IMR-90 (cell line): ENCODE measurements around the gene SFXN2. TPM values are rescaled to one million over a fixed set of nuclear protein-coding genes. Genes with fewer than 3 reads are reported as not detected.

Experiments
- ATAC-seq: fragments of 200-7000 bp; cut with Tn5 transposase; 2 replicates; pipeline ENCODE4 v1.9.1; 2020; ENCODE audit warnings: low read depth, mild to moderate bottlenecking, moderate library complexity
- BruUV-seq: library from RNA; stranded (reverse); fragments of 400-500 nt; replicated peaks from 2 replicates; lab custom pipeline; 2021; lab: Mats Ljungman, UMichigan
- CTCF ChIA-PET: fragments of 300-600 bp; formaldehyde crosslinking; extraction: SDS; loops from one replicate; lab custom pipeline; 2021; ENCODE audit warnings: antibody characterized with exemption; lab: Yijun Ruan, JAX
- POLR2A ChIA-PET: fragments of 300-600 bp; sonication (Branson Sonifier 250); formaldehyde crosslinking; loops from one replicate; lab custom pipeline; 2022; ENCODE audit warnings: antibody characterized with exemption; ENCODE audit not compliant: unreplicated experiment; lab: Charles Lee
- DNase-seq: peaks from one replicate; pipeline ENCODE4 v3.0.0; 2013
- H2AFZ ChIP-seq: replicated peaks from 2 replicates; pipeline ENCODE3; 2013; ENCODE audit warnings: low read length, mild to moderate bottlenecking; ENCODE audit not compliant: poor library complexity
- H2AK5ac ChIP-seq: 2 replicates; pipeline ENCODE4 v1.6.1; 2013; ENCODE audit warnings: low read depth, low read length, inconsistent platforms
- H2AK9ac ChIP-seq: replicated peaks from 2 replicates; pipeline ENCODE3; 2013; ENCODE audit warnings: mild to moderate bottlenecking, low read depth, low read length, moderate library complexity; ENCODE audit not compliant: poor library complexity
- H2BK120ac ChIP-seq: 2 replicates; pipeline ENCODE4 v1.6.1; 2013; ENCODE audit warnings: low read depth, low read length, inconsistent platforms
- H2BK15ac ChIP-seq: 3 replicates; pipeline ENCODE4 v1.6.1; 2013; ENCODE audit warnings: low read depth, low read length, inconsistent platforms
- H2BK20ac ChIP-seq: 2 replicates; pipeline ENCODE4 v1.6.1; 2013; ENCODE audit warnings: low read depth, mild to moderate bottlenecking, inconsistent platforms, low read length, moderate library complexity
- H2BK5ac ChIP-seq: 2 replicates; pipeline ENCODE4 v1.6.1; 2013; ENCODE audit warnings: mild to moderate bottlenecking, low read depth, low read length, inconsistent platforms; ENCODE audit not compliant: poor library complexity, severe bottlenecking
- H3K14ac ChIP-seq: replicated peaks from 2 replicates; pipeline ENCODE4 v1.6.1; 2013; ENCODE audit warnings: low read depth, low read length, inconsistent platforms
- H3K18ac ChIP-seq: 2 replicates; pipeline ENCODE4 v1.6.1; 2013; ENCODE audit warnings: low read depth, low read length, control low read depth
- H3K23ac ChIP-seq: 2 replicates; pipeline ENCODE4 v1.6.1; 2013; ENCODE audit warnings: low read depth, low read length, inconsistent platforms
- H3K27ac ChIP-seq: 2 replicates; pipeline ENCODE4 v1.5.1; 2013; ENCODE audit warnings: mild to moderate bottlenecking, control low read depth, low read length; ENCODE audit not compliant: insufficient read depth
- H3K27me3 ChIP-seq: 2 replicates; pipeline ENCODE4 v1.6.1; 2013; ENCODE audit warnings: low read length; ENCODE audit not compliant: control insufficient read depth, insufficient read depth
- H3K36me3 ChIP-seq: 2 replicates; pipeline ENCODE4 v1.6.1; 2013; ENCODE audit warnings: low read length, mixed read lengths; ENCODE audit not compliant: control insufficient read depth, insufficient read depth
- H3K4ac ChIP-seq: 2 replicates; pipeline ENCODE4 v1.6.1; 2013; ENCODE audit warnings: low read depth, low read length, inconsistent platforms
- H3K4me1 ChIP-seq: 2 replicates; pipeline ENCODE4 v1.6.1; 2013; ENCODE audit warnings: low read length, mixed read lengths; ENCODE audit not compliant: control insufficient read depth, insufficient read depth
- H3K4me2 ChIP-seq: 2 replicates; pipeline ENCODE4 v1.6.1; 2013; ENCODE audit warnings: low read depth, mild to moderate bottlenecking, control low read depth, low read length, moderate library complexity
- H3K4me3 ChIP-seq: 2 replicates; pipeline ENCODE4 v1.5.1; 2013; ENCODE audit warnings: low read depth, mild to moderate bottlenecking, control low read depth, low read length, moderate library complexity; ENCODE audit not compliant: insufficient read depth
- H3K56ac ChIP-seq: 2 replicates; pipeline ENCODE4 v1.6.1; 2013; ENCODE audit warnings: low read length, inconsistent platforms; ENCODE audit not compliant: insufficient read depth; ENCODE audit errors: extremely low read depth
- H3K79me1 ChIP-seq, 2 experiments: 2 replicates each; pipeline ENCODE4 v1.6.1; 2013; ENCODE audit warnings: low read length in 2 of 2, inconsistent platforms in 1 of 2, low read depth in 1 of 2
- H3K9ac ChIP-seq: 2 replicates; pipeline ENCODE4 v1.6.1; 2013; ENCODE audit warnings: low read depth, low read length, control low read depth
- H3K9me1 ChIP-seq: 2 replicates; pipeline ENCODE4 v1.6.1; 2013; ENCODE audit warnings: low read length, inconsistent platforms; ENCODE audit not compliant: insufficient read depth
- H3K9me3 ChIP-seq: 2 replicates; pipeline ENCODE4 v1.6.1; 2013; ENCODE audit warnings: low read length; ENCODE audit not compliant: control insufficient read depth, insufficient read depth
- H4K20me1 ChIP-seq: 2 replicates; pipeline ENCODE4 v1.6.1; 2013; ENCODE audit warnings: low read length, inconsistent platforms; ENCODE audit not compliant: insufficient read depth
- H4K5ac ChIP-seq: 2 replicates; pipeline ENCODE4 v1.6.1; 2013; ENCODE audit warnings: mild to moderate bottlenecking, low read depth, low read length, control low read depth
- H4K8ac ChIP-seq, 2 experiments: 2 replicates each; pipeline ENCODE4 v1.6.1; 2013; ENCODE audit warnings: low read depth in 2 of 2, low read length in 2 of 2, control low read depth in 1 of 2, inconsistent platforms in 1 of 2
- H4K91ac ChIP-seq: 2 replicates; pipeline ENCODE4 v1.6.1; 2013; ENCODE audit warnings: low read depth, low read length, inconsistent platforms; ENCODE audit not compliant: insufficient read depth
- BHLHE40 ChIP-seq: fragments of 150-350 bp; IDR thresholded peaks from 2 replicates; pipeline ENCODE4 v1.6.1; 2016; ENCODE audit warnings: mild to moderate bottlenecking, low read depth, low read length
- CEBPB ChIP-seq: IDR thresholded peaks from 2 replicates; pipeline ENCODE4 v1.6.1; 2012; ENCODE audit warnings: low read depth, low read length, improper control_type of control experiment
- CHD1 ChIP-seq: IDR thresholded peaks from 2 replicates; pipeline ENCODE4 v1.6.1; 2012; ENCODE audit warnings: low read depth, low read length, improper control_type of control experiment
- CTCF ChIP-seq: conservative IDR thresholded peaks from 2 replicates; pipeline ENCODE4 v1.5.1; 2012; ENCODE audit warnings: mild to moderate bottlenecking, low read depth, low read length, improper control_type of control experiment
- FOS ChIP-seq: fragments of 150-350 bp; IDR thresholded peaks from 2 replicates; pipeline ENCODE4 v1.6.1; 2016; ENCODE audit warnings: low read depth, low read length
- MAFK ChIP-seq: IDR thresholded peaks from 2 replicates; pipeline ENCODE4 v1.6.1; 2012; ENCODE audit warnings: low read depth, low read length, improper control_type of control experiment
- MXI1 ChIP-seq: IDR thresholded peaks from 2 replicates; pipeline ENCODE4 v1.6.1; 2012; ENCODE audit warnings: low read depth, mild to moderate bottlenecking, low read length, moderate library complexity, borderline replicate concordance
- NFE2L2 ChIP-seq: fragments of 150-350 bp; IDR thresholded peaks from 2 replicates; pipeline ENCODE4 v1.6.1; 2016; ENCODE audit warnings: low read depth, mild to moderate bottlenecking, low read length
- POLR2A ChIP-seq: IDR thresholded peaks from 2 replicates; pipeline ENCODE4 v1.6.1; 2012; ENCODE audit warnings: mild to moderate bottlenecking, low read depth, low read length
- RAD21 ChIP-seq: IDR thresholded peaks from 2 replicates; pipeline ENCODE4 v1.6.1; 2012; ENCODE audit warnings: low read length, improper control_type of control experiment
- RCOR1 ChIP-seq: IDR thresholded peaks from 2 replicates; pipeline ENCODE4 v1.6.1; 2012; ENCODE audit warnings: mild to moderate bottlenecking, low read length, improper control_type of control experiment; ENCODE audit not compliant: insufficient replicate concordance
- RFX5 ChIP-seq: IDR thresholded peaks from 2 replicates; pipeline ENCODE4 v1.8.0; 2012; ENCODE audit warnings: low read depth, mild to moderate bottlenecking, low read length, moderate library complexity
- SMC3 ChIP-seq: fragments of 150-350 bp; IDR thresholded peaks from 2 replicates; pipeline ENCODE4 v1.6.1; 2016; ENCODE audit warnings: low read depth, mild to moderate bottlenecking, antibody characterized with exemption, low read length, moderate library complexity
- WGBS, 2 experiments: methylation state at CpG; one replicate each; pipeline versions ENCODE4 v1.1.5 to v1.1.7; 2013; ENCODE audit warnings: missing lambda C conversion rate in 2 of 2; ENCODE audit not compliant: insufficient read length in 1 of 2; ENCODE audit errors: extremely low coverage in 2 of 2; 5-methylcytosine and 5-hydroxymethylcytosine counted together
- dilution Hi-C: fragments of 300-500 bp; cut with HindIII; formaldehyde crosslinking; loops from one replicate; pipeline ENCODE4 v1.14.3; 2018; ENCODE audit warnings: low sequenced_read_pairs; ENCODE audit not compliant: unreplicated experiment
- in situ Hi-C: fragments of 300-500 bp; cut with MboI; formaldehyde crosslinking; loops from 3 replicates; pipeline ENCODE4 v1.14.3; 2019; ENCODE audit warnings: low sequenced_read_pairs, inconsistent platforms, mixed read lengths
- intact Hi-C: fragments of 100-400 bp; cut with micrococcal nuclease; formaldehyde crosslinking; loops from 2 replicates; pipeline ENCODE4 v1.10.0; 2022
- polyA plus RNA-seq, 3 experiments: library from polyadenylated mRNA; depleted of rRNA; stranded (reverse); fragments of >200 nt; gene quantifications; 2 replicates each; pipeline ENCODE4 v1.2.3, GENCODE V29; 2012; ENCODE audit warnings: low replicate concordance in 1 of 3
- total RNA-seq: library from RNA; depleted of rRNA; stranded (reverse); fragments of >200 nt; gene quantifications from 2 replicates; pipeline ENCODE4 v1.2.3, GENCODE V29; 2012

SFXN2 gene
- total and polyA plus RNA-seq, 2 of the 4 experiments (the other 2 are of a cell fraction), result 6.9 to 11.7 TPM

- Histone ChIP-seq H3K79me1 (peaks cover 6 to 20% of the 10 kb centered on the region in 2 experiments; a peak in 3 of 4 replicates), H3K9ac (no peak overlapping the region), H4K5ac (no peak overlapping the region), H3K27ac (no peak overlapping the region), H3K9me3 (no peaks in the 10 kb centered on the region), H2BK15ac (no peak overlapping the region), H2BK120ac (no peak overlapping the region), H3K14ac (no peak overlapping the region), H3K4me1 (peaks cover 12% of the 10 kb centered on the region), H3K4me3 (no peak overlapping the region), H3K56ac (no peak overlapping the region), H3K4ac (no peak overlapping the region), H3K36me3 (peaks cover 16% of the 10 kb centered on the region), H3K18ac (no peak overlapping the region), H2AK5ac (no peak overlapping the region), H4K20me1 (no peaks in the 10 kb centered on the region), H2AFZ (no peak overlapping the region), H2AK9ac (no peak overlapping the region), H2BK5ac (no peak overlapping the region), H3K27me3 (no peaks in the 10 kb centered on the region), H3K23ac (no peak overlapping the region), H4K8ac (no peak overlapping the region), H2BK20ac (no peak overlapping the region), H3K9me1 (peaks cover 14% of the 10 kb centered on the region), H4K91ac (no peak overlapping the region), H3K4me2 (no peak overlapping the region)
- ATAC-seq (no peak), DNase-seq (no peak)
- ChIA-PET CTCF (no interaction called here), POLR2A (no interaction called here)
- 100% methylated on average over 2 of the region's 4 CpGs; no CpG with 5 or more reads in 1 of the 2 experiments for WGBS, 2 experiments
- intact Hi-C loops, result no loop called here
- no TSS peak for BruUV-seq
- TF ChIP-seq CEBPB (no peak), RFX5 (no peak), RAD21 (no peak), RCOR1 (no peak), MAFK (no peak), MXI1 (no peak), CTCF (no peak), NFE2L2 (no peak), POLR2A (no peak), FOS (no peak), BHLHE40 (no peak), CHD1 (no peak), SMC3 (no peak)
- dilution Hi-C loops, result no loop called here
- in situ Hi-C loops, result no loop called here
Measured at GRCh38 chr10:102682981-102683380, 31.5 kb upstream of the SFXN2 start.
